LHCN-M2 (cell line): Measurements from ENCODE around the gene KCNH5. TPM values are rescaled to one million over a fixed set of nuclear protein-coding genes. Genes with fewer than 3 reads are reported as not detected.
"Not testable (repeated sequence)": the region's sequence is repeated elsewhere in the genome, so short reads cannot be mapped to it uniquely, and the experiment has no call there.

Experiments
- DNase-seq: peaks from one replicate; pipeline ENCODE4 v3.0.0-alpha.2; 2012; ENCODE audit warnings: low read depth
- total RNA-seq: library from RNA; depleted of rRNA; stranded (reverse); fragments of >200 nt; gene quantifications from 2 replicates; pipeline ENCODE4 v1.2.3, GENCODE V29; 2014

KCNH5 gene
- total RNA-seq, 1 experiment from 2014 or later, result 0.06 TPM

- DNase-seq, result no peak
Observed at GRCh38 chr14:62885451-62885850, 159.8 kb downstream of the KCNH5 start.

GRCh38 chr14:62882967-62883366, 162.3 kb downstream of the KCNH5 start:
- DNase-seq, result no peak

- no peak for DNase-seq
Observed at GRCh38 chr14:62866376-62866775, 178.9 kb downstream of the KCNH5 start.

- no peak for DNase-seq
Observed at GRCh38 chr14:62864588-62864987, 180.7 kb downstream of the KCNH5 start.

- not testable (repeated sequence) for DNase-seq
Observed at GRCh38 chr14:62858011-62858410, 187.2 kb downstream of the KCNH5 start.

GRCh38 chr14:62854951-62855350, 190.3 kb downstream of the KCNH5 start:
- DNase-seq, result no peak

- DNase-seq, result no peak
Observed at GRCh38 chr14:62847168-62847567, 198.1 kb downstream of the KCNH5 start.

GRCh38 chr14:62844546-62844945, 200.7 kb downstream of the KCNH5 start:
- DNase-seq, result no peak

- no peak for DNase-seq
Observed at GRCh38 chr14:62824086-62824485, 221.2 kb downstream of the KCNH5 start.

- DNase-seq, result no peak
Observed at GRCh38 chr14:62819931-62820330, 225.3 kb downstream of the KCNH5 start.

GRCh38 chr14:62807636-62808035, 237.6 kb downstream of the KCNH5 start:
- no peak for DNase-seq

- DNase-seq, result no peak
Observed at GRCh38 chr14:62800577-62800976, 244.7 kb downstream of the KCNH5 start.

GRCh38 chr14:62796431-62796830, 248.8 kb downstream of the KCNH5 start:
- DNase-seq, result no peak

GRCh38 chr14:62792578-62792977, 252.7 kb downstream of the KCNH5 start:
- DNase-seq, result no peak

- DNase-seq, result not testable (repeated sequence)
Observed at GRCh38 chr14:62781328-62781727, 263.9 kb downstream of the KCNH5 start.

- no peak for DNase-seq
Observed at GRCh38 chr14:62778852-62779251, 266.4 kb downstream of the KCNH5 start.

- no peak for DNase-seq
Observed at GRCh38 chr14:62778310-62778709, 266.9 kb downstream of the KCNH5 start.

GRCh38 chr14:62777510-62777909, 267.7 kb downstream of the KCNH5 start:
- no peak for DNase-seq

GRCh38 chr14:62776300-62776699, 269.0 kb downstream of the KCNH5 start:
- no peak for DNase-seq

GRCh38 chr14:62768753-62769152, 276.5 kb downstream of the KCNH5 start:
- no peak for DNase-seq

- no peak for DNase-seq
Observed at GRCh38 chr14:62763951-62764350, 281.3 kb downstream of the KCNH5 start.

GRCh38 chr14:62759796-62760195, 285.5 kb downstream of the KCNH5 start:
- no peak for DNase-seq

- not testable (repeated sequence) for DNase-seq
Observed at GRCh38 chr14:62746881-62747280, 298.4 kb downstream of the KCNH5 start.

- no peak for DNase-seq
Observed at GRCh38 chr14:62745496-62745895, 299.8 kb downstream of the KCNH5 start.

- DNase-seq, result no peak
Observed at GRCh38 chr14:62743560-62743959, 301.7 kb downstream of the KCNH5 start.
